GM19023 (cell line): ENCODE data around the gene GRM7.

Source experiments
- ATAC-seq: cut with Tn5 transposase; IDR thresholded peaks from one replicate; pipeline ENCODE4 v1.9.1; 2021; ENCODE audit warnings: mild to moderate bottlenecking, moderate library complexity; ENCODE audit not compliant: unreplicated experiment

Gene GRM7

DNA sequence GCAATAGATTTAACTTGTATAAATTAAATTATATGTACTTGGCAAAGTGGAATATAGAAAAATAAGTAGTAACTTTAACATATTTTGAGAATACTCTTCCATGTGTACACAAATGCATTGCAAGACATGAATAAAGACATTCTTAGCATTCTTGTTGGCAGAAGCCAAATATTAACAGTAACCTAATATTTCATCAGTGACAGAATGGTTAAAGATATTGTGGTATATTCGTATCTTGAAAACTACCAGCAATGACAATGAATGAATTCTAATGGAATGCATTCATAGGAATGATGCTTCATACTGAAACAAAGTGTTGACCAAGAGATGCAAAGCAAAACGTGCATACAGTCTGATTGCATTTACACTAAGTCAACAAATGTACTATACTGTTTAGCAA lies 524.7 kb downstream of the GRM7 start:
- ATAC-seq, result no peak

DNA sequence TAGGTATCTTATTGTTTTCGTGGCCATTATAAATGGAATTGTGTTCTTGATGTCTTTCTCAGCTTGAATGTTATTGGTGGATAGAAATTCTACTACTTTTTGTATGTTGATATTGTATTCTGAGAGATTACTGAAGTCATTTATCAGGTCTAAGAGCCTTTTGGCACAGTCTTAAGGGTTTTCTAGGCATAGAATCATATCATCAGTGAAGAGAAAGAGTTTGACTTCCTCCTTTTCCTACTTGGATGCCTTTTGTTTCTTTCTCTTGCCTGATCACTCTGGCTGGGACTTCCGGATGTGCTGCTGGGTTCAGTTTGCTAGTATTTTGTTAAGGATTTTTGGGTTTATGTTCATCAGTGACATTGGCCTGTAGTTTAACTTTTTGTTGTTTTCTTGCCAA lies 527.1 kb downstream of the GRM7 start:
- no peak for ATAC-seq

DNA sequence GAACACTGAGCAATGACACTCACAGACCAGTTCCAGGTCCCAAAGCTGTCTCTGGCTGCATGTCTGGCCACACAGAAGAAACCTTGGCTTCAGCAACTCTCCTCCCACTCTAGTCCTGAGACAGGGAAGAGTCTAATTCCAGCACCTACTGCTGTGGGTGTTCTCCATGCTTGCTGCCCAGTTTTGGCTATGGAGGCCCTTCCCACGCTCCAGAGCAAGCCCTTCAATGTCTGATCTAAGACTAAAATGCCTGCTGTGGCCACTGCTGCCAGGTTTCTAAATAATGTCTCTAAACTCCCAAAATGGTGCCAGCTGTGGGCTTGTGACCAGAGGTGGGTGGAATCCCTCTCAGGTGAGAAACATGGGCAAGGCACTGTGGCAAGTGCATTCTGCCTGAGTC lies 531.3 kb downstream of the GRM7 start:
- ATAC-seq, result no peak

GRCh38 chr3:7393944-7394605 lies 533.2 kb downstream of the GRM7 start:
- ATAC-seq, result no peak

GRCh38 chr3:7396534-7396933 lies 535.6 kb downstream of the GRM7 start:
- ATAC-seq, result no peak

DNA sequence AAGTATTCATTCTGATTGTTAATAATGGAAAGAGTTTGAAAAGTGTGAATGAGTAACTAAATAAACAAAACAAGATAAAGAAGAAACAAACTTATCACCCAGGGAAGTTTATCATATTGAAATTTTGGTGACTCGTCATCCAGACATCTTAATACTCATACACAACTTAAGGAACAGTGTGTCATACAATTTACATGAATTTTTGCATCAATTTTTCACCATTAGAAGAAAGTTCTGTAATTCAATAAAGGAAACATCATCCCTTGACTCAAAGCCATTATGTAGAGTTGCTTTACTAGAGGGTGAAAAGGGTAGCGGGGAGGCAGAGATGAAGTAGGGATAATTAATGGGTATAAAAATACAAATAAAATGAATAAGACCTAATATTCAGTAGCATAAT lies 536.2 kb downstream of the GRM7 start:
- ATAC-seq, result no peak

DNA sequence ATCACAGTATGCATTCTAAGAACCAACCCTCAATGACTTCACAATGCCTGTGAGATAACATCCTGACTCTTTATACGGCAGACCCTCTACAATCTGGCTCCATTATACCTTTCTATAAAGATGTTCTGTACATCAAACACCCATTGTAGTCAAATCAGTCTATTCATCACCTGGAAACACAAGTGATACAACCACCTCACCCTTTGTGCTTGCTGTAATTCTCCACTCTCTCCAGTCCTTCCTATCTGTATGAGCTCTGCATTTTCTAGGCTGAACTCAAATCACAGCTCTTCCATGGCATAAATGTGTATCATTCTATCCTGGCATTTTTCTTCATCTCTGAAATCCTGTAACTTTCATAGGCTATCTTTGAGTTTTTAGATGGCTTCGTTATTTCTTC lies 539.4 kb downstream of the GRM7 start:
- no peak for ATAC-seq

- no peak for ATAC-seq
These were observed 540.5 kb downstream of the GRM7 start for GRCh38 chr3:7401418-7401817.

GRCh38 chr3:7407107-7407506 lies 546.2 kb downstream of the GRM7 start:
- ATAC-seq, result no peak

DNA sequence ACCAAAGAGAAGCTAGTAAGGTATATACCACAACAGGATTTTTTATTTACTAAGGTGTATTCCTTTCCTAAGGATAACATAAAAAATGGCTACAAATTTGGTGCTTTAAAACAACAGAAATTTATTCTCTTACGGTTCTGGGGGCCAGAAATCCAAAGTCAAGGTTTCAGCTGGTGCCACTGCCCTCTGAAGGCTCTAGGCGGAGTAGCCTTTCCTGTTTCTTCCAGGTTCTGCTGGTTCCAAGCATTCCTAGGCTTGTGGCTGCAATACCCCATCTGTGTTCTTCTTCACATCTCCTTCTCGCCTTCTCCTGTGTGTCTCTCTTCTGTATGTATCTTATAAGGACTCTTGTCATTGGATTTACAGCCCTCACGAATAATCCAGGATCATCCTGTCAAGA lies 549.9 kb downstream of the GRM7 start:
- no peak for ATAC-seq

DNA sequence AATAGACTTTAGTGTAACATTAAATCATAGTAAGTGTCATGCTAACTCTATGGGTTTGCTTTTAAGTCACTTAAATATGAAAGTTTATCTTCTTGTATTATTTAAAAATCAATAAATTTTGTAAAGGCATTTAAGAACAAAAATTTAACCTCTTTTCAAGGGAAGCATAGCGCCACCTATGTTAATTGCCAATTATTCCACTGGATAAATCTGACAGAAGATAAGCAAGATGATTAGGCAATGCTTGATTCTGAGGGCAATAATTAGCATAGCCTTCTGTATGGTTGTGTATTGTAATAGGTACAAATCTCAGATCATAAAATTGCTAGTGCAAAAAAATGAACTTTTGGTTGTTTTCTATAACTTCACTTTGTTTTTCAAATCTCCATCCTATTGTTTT lies 560.1 kb downstream of the GRM7 start:
- no peak for ATAC-seq

- no peak for ATAC-seq
These were observed 562.1 kb downstream of the GRM7 start for GRCh38 chr3:7423036-7423435.

DNA sequence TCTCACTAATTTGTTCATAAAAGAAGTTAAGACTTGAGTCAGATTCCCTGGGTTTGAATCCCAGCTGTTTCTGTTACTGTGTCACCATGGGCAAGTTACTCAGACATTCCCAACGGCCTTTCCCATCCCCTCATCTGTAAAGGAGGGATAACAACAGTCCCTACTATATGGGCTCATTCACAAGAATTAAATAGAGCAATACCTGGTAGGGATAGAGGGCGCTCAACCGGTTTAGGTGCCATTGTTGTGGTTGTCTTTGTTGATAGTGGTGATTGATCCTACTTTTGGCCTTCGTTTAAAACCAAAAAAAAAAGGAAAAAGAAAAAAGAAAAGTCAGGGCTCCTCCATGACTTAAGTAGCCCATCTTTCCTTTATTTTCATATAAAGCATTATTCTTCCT lies 563.1 kb downstream of the GRM7 start:
- no peak for ATAC-seq

GRCh38 chr3:7428206-7428718 lies 567.3 kb downstream of the GRM7 start:
- no peak for ATAC-seq

- no peak for ATAC-seq
These were observed 571.7 kb downstream of the GRM7 start for GRCh38 chr3:7432610-7433009.

DNA sequence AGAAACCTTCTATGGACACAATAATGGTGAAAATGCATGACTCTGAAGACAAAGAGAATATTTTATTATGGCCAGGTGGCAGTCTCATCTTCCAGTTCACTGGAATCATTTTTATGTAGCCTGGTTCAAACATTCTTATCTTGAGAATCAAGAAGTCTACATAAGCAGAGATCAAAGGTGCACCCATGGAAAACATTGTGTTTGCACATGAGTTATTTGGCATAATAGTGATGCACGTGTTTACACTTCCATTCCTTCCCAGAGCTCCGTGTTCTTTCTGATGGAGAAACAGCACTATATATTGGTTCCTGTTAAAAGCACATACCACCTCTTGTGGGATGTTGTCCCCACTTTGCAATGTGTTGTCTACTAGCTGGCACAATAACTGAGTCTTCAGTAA lies 572.2 kb downstream of the GRM7 start:
- no peak for ATAC-seq

DNA sequence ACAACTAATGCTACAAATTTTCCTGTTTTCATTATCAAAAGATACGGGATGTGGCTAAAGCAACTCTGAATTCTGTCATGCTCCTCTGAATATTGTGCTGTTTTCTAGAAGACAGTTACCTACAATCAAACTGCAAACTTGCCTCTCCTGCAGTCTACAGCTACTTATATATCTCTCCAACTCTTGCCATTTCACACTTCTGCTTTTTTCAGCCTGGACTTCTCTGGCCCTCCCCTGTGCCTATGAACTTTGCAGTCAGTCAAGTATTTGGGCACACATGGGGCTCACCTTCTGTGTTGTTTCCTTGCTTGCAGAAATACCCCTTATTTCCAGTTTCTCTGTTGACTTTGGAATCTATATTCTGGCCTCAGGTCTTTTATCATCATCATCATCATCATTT lies 575.6 kb downstream of the GRM7 start:
- ATAC-seq, result no peak

- no peak for ATAC-seq
These were observed 576.3 kb downstream of the GRM7 start for GRCh38 chr3:7437231-7437630.

DNA sequence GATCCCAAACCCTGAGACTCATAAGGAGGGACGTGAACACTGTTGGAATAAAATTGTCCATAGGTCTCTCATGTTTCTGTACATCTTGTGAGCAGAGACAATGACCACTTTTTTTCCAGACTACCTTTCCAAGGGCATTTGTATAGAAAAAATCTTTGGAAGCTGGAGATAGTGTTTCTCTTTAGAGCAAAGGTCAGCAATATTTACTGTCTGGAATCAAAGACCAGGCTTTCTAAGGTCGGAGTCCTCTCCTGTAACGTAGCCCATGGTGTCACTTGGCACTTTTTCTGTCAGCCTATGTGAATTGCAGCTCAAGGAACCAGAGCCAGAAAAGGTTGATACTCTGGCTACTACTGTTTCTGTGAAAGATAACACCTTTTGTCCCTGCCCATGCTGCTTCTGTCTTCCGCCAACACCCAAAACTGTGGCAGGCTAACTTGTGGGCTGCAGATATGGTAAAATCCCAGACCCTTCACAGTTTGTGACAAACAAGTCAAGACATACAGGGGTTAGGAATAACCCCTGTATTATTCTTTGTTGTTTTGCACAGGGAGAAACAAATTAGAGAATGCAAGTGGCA lies 578.3 kb downstream of the GRM7 start:
- ATAC-seq, result no peak

- no peak for ATAC-seq
These were observed 584.0 kb downstream of the GRM7 start for GRCh38 chr3:7444886-7445285.

DNA sequence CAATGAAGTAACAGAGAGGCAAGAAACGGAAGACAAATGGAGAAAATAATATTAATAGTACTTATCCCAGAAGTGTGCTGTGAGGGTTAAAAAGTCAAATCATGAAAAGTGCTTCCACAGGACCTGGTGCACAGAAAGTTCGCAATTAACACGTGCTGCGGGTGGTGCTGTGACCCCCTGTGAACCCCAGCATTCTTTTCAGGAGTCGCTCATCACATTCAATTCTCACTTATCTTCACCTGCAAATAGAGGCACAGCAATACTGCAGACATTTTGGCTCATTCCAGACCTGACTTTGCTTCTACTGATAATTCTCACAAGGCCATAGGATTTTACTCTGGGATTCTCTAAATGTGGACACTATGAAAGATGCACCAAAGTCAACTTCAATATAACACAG lies 584.4 kb downstream of the GRM7 start:
- ATAC-seq, result no peak

DNA sequence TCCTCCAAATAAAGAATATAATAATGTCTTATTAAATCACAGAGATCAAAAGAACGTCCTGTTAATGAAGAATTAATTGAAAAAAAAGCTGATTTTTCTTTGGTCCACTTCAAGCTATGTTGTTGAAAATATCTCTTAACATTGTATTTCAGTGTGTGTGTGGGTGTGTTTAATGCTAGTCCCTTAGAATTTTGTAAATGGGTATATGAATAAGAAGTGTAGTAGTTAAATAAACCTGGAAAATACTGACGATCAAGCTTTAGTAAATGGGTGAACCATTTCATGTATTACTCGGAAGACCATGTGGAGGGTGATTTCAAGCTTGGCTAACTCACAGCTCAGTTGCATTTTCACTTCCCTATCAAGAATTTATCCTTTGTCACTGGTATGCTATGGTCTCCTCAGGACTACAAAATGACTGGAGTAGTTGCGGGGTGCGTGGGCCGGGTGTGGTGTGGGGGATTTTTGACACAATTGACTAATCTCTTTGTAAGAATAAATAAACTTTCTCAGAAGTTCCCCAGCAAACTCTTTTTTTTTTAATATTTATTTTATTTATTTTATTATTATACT lies 586.4 kb downstream of the GRM7 start:
- ATAC-seq, result peak; percentile 90

DNA sequence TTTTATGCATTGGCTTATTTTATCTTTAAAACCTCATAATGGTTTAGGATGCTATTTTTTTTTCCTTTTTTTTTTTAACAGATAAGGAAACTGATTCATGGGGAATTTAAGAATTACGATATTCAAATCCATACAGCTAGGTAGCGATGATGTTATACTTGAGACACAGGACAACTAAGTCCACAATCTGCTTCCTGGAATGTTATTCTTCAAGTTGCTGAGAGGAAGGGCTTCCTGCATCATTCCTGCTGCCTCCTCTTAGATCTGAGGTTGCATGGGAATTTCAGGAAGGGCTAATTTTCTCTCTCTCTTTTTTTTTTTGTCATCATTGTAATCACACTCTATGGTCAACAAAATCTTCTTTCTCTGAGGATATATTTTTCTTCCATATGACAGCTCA lies 595.5 kb downstream of the GRM7 start:
- no peak for ATAC-seq
